ENCODE data around the gene HSD11B1. TPM values are rescaled to one million over a fixed set of nuclear protein-coding genes. Genes with fewer than 3 reads are reported as not detected.
A peak's percentile ranks its signal among the peaks of the same experiment; 100 is the strongest.

Gene HSD11B1
- total and polyA plus RNA-seq, 4 donors: 0.09 to 488 (median 304) TPM

DNA sequence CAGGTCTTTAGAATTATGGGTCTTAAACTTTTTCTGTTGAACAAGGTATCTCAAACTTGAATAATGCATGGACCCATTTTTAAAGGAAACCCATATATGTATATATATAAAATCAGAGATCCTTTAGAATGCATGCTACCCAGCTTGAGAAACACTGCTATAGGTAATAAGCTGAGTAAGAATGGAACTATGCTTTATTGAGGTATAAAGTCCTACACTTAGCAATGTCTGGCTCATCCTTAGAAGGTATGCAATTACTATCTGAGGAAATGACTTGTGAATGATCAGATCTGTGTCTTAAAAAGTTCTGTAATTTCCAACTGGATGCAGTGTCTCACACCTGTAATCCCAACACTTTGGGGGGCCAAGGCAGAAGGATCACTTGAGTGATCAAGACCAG, 62.5 kb downstream of the HSD11B1 start (continued):
- TF ChIP-seq, protein P1, sequence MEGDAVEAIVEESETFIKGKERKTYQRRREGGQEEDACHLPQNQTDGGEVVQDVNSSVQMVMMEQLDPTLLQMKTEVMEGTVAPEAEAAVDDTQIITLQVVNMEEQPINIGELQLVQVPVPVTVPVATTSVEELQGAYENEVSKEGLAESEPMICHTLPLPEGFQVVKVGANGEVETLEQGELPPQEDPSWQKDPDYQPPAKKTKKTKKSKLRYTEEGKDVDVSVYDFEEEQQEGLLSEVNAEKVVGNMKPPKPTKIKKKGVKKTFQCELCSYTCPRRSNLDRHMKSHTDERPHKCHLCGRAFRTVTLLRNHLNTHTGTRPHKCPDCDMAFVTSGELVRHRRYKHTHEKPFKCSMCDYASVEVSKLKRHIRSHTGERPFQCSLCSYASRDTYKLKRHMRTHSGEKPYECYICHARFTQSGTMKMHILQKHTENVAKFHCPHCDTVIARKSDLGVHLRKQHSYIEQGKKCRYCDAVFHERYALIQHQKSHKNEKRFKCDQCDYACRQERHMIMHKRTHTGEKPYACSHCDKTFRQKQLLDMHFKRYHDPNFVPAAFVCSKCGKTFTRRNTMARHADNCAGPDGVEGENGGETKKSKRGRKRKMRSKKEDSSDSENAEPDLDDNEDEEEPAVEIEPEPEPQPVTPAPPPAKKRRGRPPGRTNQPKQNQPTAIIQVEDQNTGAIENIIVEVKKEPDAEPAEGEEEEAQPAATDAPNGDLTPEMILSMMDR (IDR thresholded peaks at IDR 0.05; ENCODE audit: low read depth, low read length, missing input control): no peak
- TF ChIP-seq YY1 (IDR thresholded peaks at IDR 0.05): no peak
- TF ChIP-seq JUND (IDR thresholded peaks at IDR 0.05): no peak
- no peak for TF ChIP-seq HNF4G (IDR thresholded peaks at IDR 0.05)

DNA sequence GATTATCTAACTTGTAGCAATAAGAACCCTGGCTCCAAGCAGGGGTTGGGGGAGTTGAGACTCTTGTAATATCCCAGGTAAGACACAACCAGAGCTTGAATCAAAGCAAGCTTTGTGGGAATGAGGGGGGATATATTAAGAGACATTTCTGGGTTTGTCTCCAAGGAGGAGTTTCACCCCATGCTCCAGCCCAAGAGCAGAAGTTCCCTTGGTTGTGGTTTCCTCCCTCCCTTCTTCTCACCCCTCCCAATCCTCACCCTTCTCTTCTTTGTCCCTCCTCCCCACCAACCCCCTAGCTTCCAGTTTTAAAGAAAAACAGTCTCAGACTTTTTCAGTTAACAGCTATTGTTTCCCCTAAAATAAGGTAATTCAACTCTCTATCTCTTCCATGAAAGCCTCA, 63.1 kb downstream of the HSD11B1 start:
- Histone ChIP-seq H3K27ac (ENCODE audit: low read depth in 1 of 2, low read length in 2 of 2) (peak overlapping the region in 1 of 2 donors; percentile 35), H3K4me3 (ENCODE audit: low read depth in 1 of 3, low read length in 3 of 3) (no peak overlapping the region), H3K9me3 (ENCODE audit: control insufficient read depth in 4 of 4, low read length in 3 of 4) (no peaks in the 10 kb centered on the region), H3K9ac (ENCODE audit: low read depth in 1 of 2, low read length in 2 of 2) (no peak overlapping the region), H3K27me3 (ENCODE audit: control insufficient read depth in 4 of 4, insufficient read depth in 4 of 4, low read length in 3 of 4) (no peaks in the 10 kb centered on the region), H3K4me1 (ENCODE audit: control insufficient read depth in 4 of 4, insufficient read depth in 4 of 4, low read length in 3 of 4) (peaks cover 0 to 1% (median 0%) of the 10 kb centered on the region in 4 donors), H3K36me3 (ENCODE audit: control insufficient read depth in 4 of 4, insufficient read depth in 3 of 4, low read depth in 1 of 4, low read length in 3 of 4) (no peaks in the 10 kb centered on the region)
- DNase-seq (ENCODE audit: low spot score): no peak
- TF ChIP-seq GABPA (IDR thresholded peaks at IDR 0.05 in 1 of 2, conservative IDR thresholded peaks at IDR 0.05 in 1 of 2) (no peak), RAD21 (IDR thresholded peaks at IDR 0.05) (no peak), SP1 (IDR thresholded peaks at IDR 0.05) (no peak), RXRA (IDR thresholded peaks at IDR 0.05) (no peak), FOXA2 (IDR thresholded peaks at IDR 0.05) (no peak), HNF4G (IDR thresholded peaks at IDR 0.05) (no peak), NR2F2 (IDR thresholded peaks at IDR 0.05) (no peak), HNF4A (conservative IDR thresholded peaks at IDR 0.05) (no peak)
- TF ChIP-seq, protein P2, sequence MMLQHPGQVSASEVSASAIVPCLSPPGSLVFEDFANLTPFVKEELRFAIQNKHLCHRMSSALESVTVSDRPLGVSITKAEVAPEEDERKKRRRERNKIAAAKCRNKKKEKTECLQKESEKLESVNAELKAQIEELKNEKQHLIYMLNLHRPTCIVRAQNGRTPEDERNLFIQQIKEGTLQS (IDR thresholded peaks at IDR 0.05): no peak
- TF ChIP-seq, protein P1 (IDR thresholded peaks at IDR 0.05; ENCODE audit: low read depth, low read length, missing input control): no peak

DNA sequence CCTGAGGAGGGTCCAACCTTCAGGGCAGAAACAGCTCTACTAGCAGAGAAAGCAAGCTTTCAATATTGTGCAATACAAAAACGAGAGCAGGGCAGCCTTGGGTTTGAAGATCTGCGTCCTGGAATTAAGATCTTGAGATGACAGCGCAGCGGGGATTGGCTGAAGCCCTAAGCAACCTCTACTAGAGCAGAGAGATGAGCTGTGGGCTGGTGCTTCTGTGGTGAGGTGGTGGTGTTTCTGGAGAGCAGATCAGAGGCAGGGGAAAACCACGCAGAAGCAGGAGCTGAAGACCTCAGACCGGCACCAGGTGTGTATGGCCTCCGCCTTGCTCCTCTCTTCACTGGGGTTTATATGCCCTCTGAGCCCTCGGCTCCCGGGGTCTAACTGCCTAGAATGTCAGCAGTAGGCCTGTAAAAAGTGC, 63.7 kb downstream of the HSD11B1 start:
- Histone ChIP-seq H3K4me1 (ENCODE audit: control insufficient read depth in 4 of 4, insufficient read depth in 4 of 4, low read length in 3 of 4) (peaks cover 0 to 1% (median 0%) of the 10 kb centered on the region in 4 donors), H3K27ac (ENCODE audit: low read depth in 1 of 2, low read length in 2 of 2) (peak overlapping the region; percentile 35 to 45), H3K9me3 (ENCODE audit: control insufficient read depth in 4 of 4, low read length in 3 of 4) (no peaks in the 10 kb centered on the region), H3K27me3 (ENCODE audit: control insufficient read depth in 4 of 4, insufficient read depth in 4 of 4, low read length in 3 of 4) (no peaks in the 10 kb centered on the region), H3K36me3 (ENCODE audit: control insufficient read depth in 4 of 4, insufficient read depth in 3 of 4, low read depth in 1 of 4, low read length in 3 of 4) (no peaks in the 10 kb centered on the region), H3K4me3 (ENCODE audit: low read depth in 1 of 3, low read length in 3 of 3) (peak overlapping the region in 1 of 3 donors; percentile 7), H3K9ac (ENCODE audit: low read depth in 1 of 2, low read length in 2 of 2) (no peak overlapping the region)
- 85% methylated on average over 9 of the region's 9 CpGs for WGBS
- no peak for TF ChIP-seq JUND (IDR thresholded peaks at IDR 0.05)
- TF ChIP-seq FOXA2 (IDR thresholded peaks at IDR 0.05): no peak
- no peak for TF ChIP-seq HNF4A (conservative IDR thresholded peaks at IDR 0.05)
- no peak for TF ChIP-seq GABPA (IDR thresholded peaks at IDR 0.05 in 1 of 2, conservative IDR thresholded peaks at IDR 0.05 in 1 of 2)
- DNase-seq (ENCODE audit: low spot score): no peak

Measured in liver (tissue), 9 donors.